SIG-M5 (cell line): ENCODE measurements around the gene POLR1A.
"Not testable (repeated sequence)": the region's sequence is repeated elsewhere in the genome, so short reads cannot be mapped to it uniquely, and the experiment has no call there.

Experiments used
- DNase-seq: peaks from one replicate; lab custom pipeline; 2025; lab: John Stamatoyannopoulos, UW

Gene POLR1A

GRCh38 chr2:85998071-85998991, 107.4 kb downstream of the POLR1A start:
- no peak for DNase-seq

GRCh38 chr2:85997017-85997970, 108.4 kb downstream of the POLR1A start:
- DNase-seq: no peak

- DNase-seq: no peak
These were observed 109.1 kb downstream of the POLR1A start for GRCh38 chr2:85996591-85996990.

DNA sequence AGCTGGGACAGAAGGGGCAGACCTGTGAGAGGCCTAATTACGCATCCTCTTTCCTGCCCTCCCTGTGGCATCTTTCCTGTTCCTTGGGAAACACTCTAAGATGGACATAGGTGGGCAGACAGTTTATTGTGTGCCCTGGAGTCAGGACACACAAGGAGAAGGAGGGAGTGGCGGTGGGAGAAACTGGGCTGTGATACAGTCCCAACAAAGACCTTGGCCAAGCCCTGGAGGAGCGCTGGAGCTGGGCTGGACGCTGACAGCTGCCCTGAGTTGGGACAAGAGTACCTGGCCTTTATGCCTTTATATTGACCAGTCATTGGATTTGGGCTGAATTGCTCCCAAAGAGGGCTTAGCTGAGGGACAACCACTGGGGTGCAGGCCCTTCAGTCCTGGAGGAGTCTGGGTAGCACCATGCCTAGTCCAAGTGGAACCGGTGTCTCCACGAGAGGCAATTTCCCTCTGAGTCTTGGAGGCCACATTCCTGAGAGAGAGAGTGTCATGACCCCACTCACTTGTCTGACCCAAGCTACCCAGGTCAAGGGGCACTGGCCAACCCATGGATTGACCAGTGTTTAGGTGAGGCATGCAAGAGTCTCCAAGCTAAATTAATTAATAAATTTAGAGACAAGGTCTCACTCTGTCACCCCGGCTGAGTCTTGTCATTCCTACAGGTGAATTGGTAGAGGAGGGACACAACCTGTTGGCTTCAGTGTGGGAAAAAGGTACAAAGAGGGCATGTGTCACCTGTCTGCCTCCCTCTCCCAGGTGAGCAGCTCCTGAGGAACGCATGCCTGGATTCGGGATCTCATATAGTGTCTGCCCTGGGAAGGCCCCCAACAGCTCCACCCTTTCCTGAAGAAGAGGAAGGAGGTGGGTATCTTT, 109.8 kb downstream of the POLR1A start:
- no peak for DNase-seq

- no peak for DNase-seq
These were observed 110.6 kb downstream of the POLR1A start for GRCh38 chr2:85994897-85995647.

- DNase-seq: no peak
These were observed 111.3 kb downstream of the POLR1A start for GRCh38 chr2:85994421-85994777.

DNA sequence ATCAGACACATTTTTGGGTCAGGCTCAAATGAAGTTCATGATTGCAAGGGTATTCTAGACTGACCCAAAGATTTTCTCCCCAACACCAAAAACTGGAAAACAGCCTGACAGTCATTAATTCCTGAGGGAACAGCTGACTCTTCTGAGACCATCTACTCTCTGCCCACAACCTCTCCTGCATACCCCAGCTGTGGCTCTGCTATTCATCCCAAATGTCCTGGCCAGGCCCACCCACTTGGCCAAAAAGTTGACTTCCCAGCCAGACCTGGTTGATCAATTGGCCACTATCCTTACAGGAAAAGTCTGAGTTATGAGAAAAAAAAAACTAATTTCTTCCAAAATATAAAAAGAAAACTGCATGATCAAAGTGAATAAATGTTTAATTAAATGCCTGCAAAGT, 113.1 kb downstream of the POLR1A start:
- no peak for DNase-seq

- not testable (repeated sequence) for DNase-seq
These were observed 113.6 kb downstream of the POLR1A start for GRCh38 chr2:85992053-85992452.

GRCh38 chr2:85990084-85990483, 115.6 kb downstream of the POLR1A start:
- DNase-seq: no peak

- no peak for DNase-seq
These were observed 116.3 kb downstream of the POLR1A start for GRCh38 chr2:85989288-85989865.

- DNase-seq: no peak
These were observed 116.8 kb downstream of the POLR1A start for GRCh38 chr2:85988914-85989270.

GRCh38 chr2:85988175-85988913, 117.3 kb downstream of the POLR1A start:
- no peak for DNase-seq

DNA sequence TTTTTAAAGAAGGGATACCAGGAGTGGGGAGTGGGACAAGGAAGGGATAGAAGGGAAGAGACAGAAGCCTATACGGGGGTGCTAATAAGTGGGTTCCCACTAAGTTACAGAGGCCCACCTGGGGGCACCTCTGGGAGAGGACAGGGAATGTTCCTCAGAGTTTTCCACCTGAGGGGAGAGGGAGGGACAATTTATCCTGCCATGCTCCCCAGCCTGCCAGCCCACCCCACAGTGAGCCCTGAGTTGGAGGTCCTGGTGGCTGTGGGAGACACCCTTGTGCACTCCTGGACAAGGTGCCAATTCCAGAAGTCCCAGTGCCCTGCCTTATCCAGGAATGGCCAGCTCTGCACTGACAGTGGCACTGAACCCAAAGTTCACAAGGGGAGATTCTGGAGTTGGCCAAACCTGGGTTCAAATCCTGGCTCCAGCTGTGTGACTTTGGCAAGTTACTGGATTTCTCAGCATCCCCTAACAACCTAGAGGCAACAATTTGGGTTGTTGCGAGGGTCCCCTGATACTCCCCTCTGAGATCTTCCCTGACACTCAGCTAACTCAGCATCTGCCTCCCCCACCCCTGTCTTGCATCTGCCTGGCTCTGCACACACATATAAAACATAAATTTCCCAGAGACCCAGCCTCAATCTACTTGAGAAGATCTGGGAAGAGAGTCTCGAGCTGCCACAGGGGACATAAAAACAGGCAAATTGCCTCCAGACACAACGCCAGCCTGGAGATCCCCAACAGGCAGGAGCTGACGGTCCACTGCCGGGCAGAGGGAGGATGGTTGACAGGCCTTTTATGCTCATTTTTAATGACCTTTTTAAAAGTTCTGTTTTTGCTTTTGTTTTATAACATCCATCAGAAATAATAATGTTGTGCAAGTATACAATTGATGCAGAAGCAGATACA, 118.2 kb downstream of the POLR1A start:
- no peak for DNase-seq

GRCh38 chr2:85986121-85986520, 119.6 kb downstream of the POLR1A start:
- no peak for DNase-seq

DNA sequence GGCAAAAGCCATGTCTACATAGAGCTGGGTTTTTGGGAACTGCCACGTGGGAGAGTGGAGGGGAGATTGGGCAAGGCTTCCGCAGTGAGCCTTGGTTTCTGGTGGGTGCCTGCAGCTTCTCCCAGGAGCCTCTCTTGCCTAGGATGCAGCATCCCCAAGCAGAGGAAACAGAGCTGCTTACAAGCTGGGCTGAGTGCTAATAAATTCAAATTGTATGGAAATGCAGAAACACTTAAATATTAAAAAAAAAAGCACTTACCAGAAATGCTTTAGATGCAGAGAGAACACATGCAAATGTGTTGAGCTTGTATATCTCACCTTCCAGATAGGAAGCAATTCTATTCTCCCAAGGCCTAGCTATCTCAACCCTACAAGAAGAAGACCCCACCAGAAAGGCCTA, 120.9 kb downstream of the POLR1A start:
- DNase-seq: no peak

- DNase-seq: no peak
These were observed 121.9 kb downstream of the POLR1A start for GRCh38 chr2:85983766-85984165.

DNA sequence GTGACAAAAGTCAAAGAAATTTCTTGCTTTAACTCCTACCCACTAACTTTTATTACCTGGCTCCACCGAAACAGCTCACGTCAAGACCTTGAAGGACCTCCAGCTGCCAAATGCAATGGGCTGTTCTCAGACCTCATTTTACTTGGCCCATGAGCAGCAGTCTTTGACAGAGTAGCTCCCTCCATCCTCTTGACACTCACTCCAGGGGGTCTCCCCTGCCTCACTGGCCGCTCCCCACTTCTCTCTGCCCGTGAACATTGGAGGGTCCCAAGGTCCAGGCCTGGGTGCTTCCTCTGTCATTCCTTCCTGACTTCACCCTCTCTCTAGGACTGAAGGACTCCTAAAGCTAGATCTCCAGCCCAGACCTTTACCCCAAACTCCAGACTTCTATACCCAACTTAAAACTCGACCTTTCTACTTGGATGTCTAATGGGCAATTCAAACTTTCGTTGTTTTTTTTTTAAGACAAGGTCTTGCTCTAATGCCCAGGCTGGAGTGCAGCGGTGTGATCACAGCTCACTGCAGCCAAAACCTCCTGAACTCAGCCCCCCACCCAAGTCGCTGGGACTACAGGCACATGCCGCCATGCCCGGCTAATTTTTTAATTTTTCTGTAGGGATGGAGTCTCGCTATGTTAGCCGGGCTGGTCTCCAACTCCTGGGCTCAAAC, 124.0 kb downstream of the POLR1A start:
- DNase-seq: no peak
